Forelimb muscle (tissue), 1 donor: ENCODE results near the gene ANAPC4. TPM values are rescaled to one million over a fixed set of nuclear protein-coding genes. Genes with fewer than 3 reads are reported as not detected.

Source experiments
- DNase-seq: peaks from one replicate; pipeline ENCODE4 v3.0.0-alpha.2; 2013; ENCODE audit warnings: low read depth
- polyA plus RNA-seq: library from polyadenylated mRNA; unstranded; fragments of 120-200 nt; gene quantifications from one replicate; pipeline ENCODE4 v1.2.1, GENCODE V29; 2013; ENCODE audit not compliant: insufficient read length

Gene ANAPC4
- polyA plus RNA-seq, 1 donor = 30.3 TPM

DNA sequence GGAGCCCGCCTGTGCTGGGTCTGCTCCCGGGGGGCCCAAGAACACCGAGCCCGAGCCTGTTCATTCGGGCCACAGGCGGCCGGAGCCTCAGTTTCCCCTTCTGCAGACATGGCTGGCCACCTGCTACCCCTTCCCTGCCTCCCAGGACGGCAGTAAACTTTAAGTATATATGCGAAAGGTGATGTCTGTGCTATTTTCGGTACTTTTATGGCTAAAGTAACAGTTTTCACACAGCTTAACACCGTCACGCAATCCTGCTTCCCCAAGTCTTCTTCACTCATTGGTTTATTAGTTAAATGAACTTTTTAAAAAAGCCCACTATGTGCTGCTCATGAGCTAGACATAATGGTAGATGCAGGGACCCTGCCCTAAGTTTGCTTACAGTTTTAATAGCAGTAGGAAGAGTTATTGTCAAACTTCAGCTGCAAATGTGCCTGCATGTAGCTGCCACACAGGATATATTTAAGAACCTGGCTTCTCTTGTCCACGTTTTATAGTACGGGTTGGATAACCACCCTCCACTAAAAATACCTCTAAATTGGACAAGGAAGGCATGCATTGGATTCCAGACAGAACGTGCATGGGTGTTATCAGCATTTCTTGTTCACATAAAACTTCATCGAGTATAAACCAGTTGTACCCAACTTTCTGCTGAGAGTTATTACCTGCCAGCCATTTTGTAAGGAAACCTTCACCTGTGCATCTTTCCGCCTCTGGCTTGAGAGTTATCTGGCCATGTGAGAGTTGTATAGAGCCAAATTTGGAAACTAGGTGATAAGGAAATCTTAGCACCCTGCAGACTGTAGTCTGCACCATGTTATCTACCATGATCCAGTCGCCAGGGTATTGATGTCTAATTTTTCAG is 741 bp downstream of the ANAPC4 start:
- no peak for DNase-seq

DNA sequence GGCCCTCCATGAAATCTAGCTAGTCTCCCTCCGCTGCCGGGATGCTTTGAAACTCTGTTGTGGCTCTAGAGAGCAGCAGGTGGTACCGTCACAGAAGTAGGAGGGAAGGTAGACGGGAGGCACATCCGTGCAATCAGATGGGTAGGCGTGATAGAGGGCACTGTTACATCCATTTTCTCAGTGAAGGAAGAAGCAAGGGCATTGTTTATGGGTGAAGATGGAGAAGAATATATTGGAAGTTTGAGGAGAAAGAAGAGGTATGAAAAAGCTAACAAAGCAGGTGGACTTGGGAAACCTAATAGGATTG is 1.3 kb downstream of the ANAPC4 start:
- DNase-seq = no peak

DNA sequence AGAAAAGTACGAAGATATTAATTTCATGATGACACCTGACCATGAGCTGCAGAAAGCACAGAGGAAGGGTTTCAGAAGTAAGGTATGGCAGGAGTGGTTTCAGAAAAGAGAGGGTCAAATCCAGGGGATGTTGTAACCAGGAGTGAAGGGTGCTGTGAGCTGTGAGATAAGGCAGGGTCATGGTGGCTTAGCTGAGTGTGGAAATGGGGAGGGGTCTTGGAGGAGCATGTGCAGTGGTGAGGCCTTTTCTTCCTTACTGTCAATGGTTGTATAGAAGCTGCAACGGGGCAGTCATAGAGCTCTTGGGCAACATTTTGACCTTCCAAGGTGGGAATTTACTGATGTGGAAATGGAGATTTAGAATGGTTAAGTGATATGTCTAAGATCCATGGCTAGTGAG is 2.5 kb downstream of the ANAPC4 start:
- no peak for DNase-seq

DNA sequence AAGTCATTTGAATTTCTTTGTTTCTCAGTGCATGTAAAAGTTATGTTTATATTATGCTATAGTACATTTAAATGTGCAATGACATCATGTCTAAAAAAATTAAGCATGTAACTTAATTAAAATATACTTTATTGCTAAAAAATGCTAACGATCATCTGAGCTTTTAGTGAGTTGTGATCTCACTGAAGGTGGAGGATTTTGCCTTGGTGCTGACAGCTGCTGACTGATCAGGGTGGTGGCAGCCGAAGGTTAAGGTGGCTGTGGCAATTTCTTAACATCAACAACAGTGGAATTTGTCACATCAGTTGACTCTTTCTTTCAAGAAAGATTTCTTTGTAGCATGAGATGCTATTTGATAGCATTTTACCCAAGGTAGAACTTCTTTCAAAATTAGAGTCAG is 6.6 kb downstream of the ANAPC4 start:
- DNase-seq = no peak

DNA sequence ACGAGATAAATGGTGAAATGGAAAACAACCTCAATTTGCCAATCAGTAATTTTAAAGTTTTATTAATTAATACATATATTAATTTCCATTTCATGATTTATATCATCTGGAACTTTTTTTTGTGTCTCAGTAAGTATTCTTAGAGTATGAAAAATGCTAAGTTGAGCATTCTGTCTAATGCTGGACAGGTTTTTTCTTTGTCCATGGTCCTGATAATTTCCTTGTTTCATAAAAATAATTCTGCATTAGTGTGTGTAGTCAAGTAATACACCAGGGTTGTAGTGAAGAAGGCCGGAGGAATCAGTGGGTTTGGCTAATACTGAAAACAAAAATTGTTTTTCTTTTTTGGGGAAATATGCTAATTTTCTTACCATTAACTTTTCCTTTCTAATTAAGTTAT is 9.9 kb downstream of the ANAPC4 start:
- no peak for DNase-seq

DNA sequence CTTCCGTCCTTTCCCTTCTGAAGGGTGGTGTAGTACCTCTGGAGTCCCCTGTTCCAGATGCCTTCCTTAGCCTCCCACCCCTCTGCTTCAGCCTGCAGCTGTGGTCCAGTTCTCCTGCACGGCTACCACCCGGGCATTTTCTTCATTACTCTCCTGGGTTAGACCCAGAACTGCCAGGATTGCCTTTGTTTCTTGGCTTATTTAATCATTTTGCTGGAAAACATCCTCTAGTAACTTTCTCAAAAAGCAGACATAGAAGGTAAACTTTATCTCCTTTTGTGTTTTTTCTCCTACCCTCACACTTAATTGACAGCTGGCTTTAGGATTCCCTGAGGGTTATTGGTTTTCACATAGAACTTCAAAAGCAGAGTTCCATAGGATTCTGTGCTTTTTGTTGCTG is 20.2 kb downstream of the ANAPC4 start:
- DNase-seq = no peak

DNA sequence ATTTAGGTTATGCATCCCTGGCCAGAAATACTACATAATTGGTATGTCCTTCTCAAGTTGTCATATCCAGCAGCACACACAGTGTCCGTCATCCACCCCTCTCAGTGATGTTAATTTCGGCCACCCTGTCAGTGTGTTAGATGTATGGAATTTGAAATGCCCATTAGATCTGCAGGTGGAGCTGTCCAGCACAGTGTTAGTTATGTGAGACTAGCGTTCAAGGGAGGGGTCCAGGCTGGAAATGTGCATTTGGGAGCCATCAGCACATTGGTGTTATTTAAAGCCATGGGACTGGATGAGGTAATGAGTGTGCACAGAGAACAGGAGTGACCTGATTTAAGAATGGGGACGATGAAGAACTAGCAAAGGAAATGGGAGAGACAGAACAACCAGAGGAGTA is 22.4 kb downstream of the ANAPC4 start:
- DNase-seq = no peak

DNA sequence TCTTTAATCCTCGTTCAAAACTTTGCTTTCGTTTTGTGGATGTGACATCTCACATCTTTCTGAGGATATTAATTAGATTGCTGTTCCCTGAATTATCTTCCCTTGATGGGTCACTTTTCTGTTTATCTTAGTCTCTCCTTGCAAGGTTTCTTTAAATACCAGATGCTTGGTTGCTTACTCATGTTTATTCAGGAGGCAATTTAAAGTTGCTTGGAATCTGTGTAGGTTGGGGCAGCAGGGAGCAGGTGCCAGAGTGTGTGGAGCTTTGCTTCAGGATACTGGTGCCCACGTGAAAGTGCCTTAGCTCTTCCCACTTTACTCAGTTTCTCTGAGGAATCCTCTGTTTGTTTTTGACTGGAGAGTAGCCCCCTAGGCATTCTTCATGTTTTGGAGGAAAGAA is 24.0 kb downstream of the ANAPC4 start:
- DNase-seq = no peak

DNA sequence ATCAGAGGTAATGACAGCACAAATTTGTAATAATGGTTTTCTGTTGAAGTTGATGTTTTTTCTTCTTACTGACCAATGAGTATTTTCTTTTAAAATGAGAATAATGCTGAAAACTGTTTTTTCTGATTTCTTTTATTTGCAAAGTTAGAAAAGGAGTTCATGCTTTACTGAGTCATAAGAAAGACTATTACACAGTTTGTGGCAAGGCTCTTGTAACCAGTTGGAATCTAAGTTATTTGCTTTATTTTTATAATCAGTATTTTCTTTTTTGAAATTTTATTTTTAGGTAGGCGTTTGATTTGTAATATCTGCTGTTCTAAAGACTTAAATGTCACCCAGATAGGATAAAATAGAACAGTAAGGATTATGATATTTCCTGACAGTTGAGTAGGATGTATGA is 25.5 kb downstream of the ANAPC4 start:
- no peak for DNase-seq

DNA sequence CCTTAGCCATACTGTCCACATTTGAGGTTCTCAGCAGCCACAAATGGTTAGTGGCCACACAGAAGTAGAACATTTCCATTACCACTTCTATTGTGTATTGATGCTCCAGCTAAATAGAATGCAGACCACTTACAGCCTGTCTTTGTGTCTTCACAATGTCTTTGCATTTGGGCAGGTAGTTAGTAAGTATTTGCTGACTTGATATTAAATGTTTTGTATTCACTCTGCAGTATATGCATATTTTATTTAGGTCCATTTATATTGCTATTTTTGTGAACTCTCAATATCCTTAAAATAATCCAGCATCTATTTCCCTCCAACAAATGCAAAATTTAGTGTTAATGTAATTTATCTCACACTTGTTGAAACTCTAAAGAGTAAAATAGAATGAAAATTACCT is 26.6 kb downstream of the ANAPC4 start:
- DNase-seq = no peak

DNA sequence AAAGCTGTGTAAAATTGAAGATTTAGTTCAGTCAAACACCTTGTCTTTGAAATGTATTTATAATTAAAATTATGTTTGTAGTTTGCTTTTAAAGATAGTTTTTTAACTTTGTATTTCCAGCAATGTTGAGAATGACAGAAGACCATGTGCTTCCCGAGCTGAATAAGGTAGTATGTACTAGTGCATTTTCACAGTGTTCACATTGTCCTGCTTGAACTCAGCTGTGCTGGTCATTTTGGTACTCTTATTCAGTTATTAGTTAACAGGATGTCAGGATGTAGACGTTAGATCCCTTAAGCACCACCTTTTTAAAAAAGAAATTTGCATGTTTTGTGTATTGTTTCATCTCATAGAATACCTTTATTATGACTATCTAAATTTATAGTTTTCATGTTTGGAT is 28.4 kb downstream of the ANAPC4 start:
- no peak for DNase-seq

DNA sequence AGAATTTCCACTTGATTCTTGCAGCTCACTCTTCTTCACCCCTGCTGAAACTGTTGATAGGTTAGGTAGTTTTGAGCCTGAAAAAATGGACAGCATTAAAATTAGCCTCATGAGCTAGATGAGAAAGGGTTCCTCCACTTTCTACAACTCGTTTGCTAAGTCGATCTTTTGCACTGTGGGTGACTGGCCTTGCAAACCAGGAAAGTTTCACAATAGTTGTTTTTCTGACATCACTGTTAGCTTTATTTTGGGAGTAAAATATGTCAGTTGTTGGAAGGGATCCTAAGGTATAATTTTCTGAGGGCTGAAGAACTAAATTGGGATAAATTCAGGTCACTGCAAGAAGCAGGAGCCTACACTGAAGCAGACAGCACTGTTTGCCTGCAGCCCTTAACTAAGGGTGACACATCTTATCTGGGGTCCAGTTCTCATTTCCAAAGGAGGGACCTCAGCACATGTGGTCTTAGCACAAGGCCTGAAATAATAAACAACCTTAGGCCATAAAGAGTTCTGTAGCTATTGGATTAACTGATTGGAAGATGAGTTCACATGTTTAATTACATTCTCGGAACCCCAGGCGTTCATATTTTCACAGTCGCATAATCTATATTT is 29.1 kb downstream of the ANAPC4 start:
- DNase-seq = no peak

DNA sequence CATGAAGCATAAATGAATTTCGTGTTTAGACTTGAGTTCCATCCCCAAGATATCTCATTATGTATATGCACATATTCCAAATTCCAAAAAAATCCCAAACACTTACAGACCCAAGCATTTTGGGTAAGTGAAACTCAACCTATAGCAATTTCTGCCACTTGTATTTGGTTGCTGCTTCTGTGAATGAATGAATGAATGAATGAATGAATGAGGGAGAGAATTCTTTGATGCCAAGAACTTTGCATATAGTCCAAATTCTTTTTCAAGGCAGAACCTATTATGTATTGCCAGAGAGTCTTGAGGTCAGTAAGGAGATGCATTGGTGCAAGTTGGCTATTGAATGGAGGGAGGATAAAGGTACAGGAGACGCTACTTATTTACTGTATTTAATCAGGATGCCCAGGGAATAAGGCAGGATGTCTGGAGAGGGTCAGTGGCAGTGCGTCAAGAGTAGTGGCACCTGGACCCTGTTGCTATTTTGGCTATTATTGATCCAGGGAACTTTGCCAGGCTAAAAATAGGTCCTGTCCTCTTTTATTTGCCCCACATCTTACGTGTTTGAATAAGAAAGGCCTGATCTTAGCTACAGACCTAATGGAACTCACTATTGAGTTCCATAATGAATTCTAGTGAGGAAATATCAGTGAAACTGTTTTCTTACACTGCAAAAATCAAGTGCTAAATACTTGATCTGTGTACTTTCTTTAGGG is 33.9 kb downstream of the ANAPC4 start:
- DNase-seq = no peak

DNA sequence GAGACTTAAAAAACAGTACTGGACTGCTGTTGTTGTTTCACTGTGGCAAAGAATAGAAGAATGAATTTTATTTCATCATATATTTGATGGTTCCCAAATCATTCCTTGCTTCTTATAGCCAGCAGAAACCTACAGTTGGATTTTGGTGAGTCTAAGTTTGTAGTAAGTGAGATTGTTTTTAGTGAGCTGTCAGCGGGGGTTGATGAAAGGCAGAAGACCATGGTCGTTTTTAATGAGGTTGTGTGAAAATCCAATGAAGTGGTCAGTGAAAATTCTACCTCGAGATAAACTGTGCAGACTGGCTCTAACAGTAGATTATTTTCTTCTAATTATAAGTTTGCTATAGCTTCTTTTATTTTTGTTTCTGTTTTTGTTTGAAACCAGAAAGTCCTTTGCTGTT is 36.2 kb downstream of the ANAPC4 start:
- no peak for DNase-seq

DNA sequence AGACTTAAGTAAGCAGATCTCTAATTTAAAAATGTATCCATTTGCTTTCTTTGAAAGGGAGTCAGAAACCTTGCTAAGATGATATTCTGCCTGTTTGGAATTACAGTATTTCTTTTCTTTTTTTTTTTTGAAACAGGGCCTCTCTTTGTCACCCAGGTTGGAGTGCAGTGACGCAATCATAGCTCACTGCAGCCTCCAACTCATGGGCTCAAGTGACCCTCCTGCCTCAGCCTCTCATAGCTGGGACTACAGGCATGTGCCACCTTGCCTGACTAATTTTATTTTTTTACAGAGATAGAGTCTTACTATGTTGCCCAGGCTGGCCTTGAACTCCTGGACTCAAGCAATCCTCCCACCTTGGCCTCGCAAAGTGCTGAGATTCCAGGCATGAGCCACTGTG is 40.0 kb downstream of the ANAPC4 start:
- DNase-seq = no peak

DNA sequence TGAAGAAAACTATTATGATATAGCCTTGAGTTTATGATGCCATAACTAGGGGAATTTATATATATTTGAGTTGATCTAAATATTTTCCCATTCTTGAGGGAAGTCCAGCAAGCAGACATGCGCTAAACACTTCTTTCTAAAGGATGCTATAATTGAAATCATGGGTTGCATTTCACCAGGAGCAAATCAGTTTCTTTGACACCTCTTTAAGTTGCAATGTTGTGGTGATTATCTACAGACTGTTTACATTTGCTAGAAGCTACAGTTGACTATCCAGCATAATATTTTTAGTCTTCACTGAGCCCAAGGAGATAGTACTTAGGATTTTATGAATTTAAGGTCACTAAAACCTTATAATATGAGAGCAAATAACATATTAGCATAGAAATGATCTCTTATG is 43.9 kb downstream of the ANAPC4 start:
- DNase-seq = no peak

DNA sequence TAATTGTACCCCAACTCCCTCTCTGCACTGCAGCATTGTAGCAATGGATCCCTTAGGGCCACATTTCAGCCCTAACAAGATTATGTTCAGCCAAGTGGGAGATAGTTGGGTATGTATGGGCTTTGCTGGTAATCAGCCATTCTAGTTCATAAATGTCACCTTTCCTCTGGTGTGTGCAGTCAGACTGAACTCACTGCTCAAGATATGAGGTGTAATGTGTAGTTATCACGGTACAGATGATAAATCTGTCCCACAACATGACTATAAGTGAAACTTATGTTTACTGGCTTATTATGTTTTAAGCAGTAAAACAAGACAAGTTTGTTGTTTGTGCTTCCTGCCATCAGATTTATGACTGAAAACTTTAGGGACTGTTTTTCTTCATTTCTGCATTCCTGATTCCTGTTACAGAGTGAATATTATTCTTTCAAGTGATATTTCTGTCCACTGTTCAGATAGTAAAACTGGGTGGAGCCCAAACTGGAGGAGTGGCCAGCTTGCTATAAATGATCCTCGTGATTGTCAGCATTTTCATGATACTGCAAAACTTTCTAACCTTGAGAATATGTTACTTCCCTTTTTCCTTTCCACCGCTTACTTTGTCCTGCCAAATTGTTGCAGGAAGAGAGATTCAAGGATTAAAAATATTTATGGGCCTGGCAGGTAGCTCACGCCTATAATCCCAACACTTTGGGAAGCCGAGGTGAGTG is 44.9 kb downstream of the ANAPC4 start:
- DNase-seq = no peak

DNA sequence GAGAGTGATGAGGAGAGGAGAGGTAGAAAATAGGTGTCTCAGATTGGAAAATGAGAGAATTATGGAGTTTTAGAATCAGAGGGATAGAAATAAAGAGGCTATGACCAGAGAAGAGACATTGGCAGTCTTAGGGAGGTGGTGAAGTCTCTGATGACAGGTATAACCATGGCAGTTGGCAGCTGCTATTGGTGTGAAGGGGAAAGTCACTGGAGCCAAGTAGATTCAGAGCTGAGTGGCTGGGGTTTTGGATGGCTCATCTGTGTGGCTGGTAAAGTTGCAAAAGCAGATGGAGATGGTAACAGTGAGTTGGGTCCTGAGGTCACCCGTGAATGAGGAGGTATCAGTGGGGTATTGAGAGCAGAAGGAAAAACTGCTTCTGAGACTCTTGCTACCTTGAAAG is 46.5 kb downstream of the ANAPC4 start:
- DNase-seq = no peak

DNA sequence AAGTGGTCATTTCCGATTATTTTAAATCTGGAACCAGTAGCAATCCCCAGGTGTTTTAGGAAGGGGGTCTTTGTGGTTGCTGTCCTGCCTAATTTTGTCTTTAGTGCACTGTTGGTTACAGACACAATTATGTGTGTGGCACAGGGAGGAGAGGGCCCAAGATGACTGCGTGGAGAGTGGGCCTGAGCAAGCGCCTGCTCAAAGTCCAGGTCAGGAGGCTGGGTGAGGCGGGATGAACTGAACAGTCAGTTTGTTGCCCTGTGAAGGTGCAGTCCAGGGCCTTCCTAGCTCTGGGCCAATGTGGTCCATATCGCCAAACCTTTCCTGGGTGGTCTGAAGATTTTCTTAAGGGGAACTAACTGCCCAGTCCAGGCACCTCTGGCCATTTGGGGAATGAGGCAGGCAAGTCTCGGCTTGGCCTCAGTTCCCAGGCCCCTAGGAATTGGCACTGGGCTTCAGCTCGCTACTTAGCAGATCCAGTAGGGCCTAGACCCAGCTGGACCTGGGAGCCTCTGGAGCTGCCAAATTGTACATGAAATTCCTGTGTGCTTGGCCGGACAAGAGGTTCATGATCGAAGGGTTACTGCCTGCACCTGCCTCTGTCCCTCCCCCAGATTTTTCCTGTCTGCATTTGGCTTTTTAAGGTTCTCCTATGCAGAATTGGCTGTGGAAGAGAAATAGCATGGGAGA is 47.6 kb downstream of the ANAPC4 start:
- no peak for DNase-seq

DNA sequence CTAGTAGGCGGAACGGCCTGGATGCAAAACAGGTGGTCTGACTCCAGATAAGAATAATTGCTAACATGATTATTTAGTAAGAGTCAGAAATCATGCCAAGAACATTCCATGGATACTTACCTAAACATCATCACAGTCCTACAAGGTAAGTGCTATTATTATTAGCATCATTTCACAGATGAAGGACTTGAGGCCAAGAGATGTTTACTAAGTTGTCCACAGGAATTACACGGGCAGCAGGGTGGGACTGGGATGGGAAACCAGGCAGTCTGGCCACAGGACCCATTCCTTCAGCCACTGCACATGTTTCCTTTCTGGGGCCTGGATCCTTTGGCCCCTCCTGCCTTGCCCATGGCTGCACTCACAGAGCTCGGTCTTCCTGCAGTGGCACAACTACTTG is 48.3 kb downstream of the ANAPC4 start:
- no peak for DNase-seq

DNA sequence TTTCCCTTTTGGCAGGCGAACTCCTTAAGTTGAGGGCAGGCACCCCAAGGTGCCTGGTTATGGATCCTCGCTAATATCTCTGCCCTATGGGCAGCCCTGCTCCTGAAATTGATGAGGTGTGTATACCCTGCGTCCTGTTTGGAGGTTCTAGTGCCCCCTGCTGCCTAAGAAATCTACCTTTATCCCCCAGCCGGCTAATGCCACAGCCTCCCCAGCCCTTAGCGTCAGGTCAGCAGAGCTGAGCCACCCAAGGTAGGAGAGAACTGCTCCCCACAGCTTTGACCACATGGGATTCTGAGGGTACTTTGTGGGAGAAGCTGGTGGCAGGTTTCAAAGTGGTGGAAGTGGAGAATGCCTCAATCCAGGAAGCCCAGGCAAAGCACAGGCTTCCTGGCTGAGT is 50.8 kb downstream of the ANAPC4 start:
- DNase-seq = no peak

DNA sequence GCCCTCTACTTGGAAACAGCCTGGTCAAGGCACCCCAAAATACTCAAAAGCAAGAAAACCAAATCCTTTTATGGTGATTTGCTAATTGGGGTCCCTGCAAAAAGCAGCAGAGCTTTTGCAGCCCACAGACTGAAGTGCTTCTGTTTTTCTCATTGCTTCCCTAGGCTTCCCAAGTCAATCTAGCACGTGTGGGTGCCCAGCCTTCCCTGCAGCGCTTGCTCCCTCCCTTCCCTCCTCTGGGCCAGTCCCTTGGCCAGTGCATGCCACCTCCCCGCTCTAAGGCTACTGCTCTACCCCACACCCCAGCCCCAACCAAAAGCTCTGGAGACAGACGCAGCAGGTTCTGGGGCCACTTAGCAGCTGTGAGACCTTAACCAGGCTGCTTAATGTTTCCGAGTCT is 53.6 kb downstream of the ANAPC4 start:
- no peak for DNase-seq
